ENCODE data around the gene SLC35F6. TPM values are rescaled to one million over a fixed set of nuclear protein-coding genes. Genes with fewer than 3 reads are reported as not detected.

SLC35F6 gene
- total and polyA plus RNA-seq, 9 of the 15 experiments (the other 6 are each of a cell fraction or from before 2014, with no cell fraction given): 11.9 to 47.3 (median 22.5) TPM

DNA sequence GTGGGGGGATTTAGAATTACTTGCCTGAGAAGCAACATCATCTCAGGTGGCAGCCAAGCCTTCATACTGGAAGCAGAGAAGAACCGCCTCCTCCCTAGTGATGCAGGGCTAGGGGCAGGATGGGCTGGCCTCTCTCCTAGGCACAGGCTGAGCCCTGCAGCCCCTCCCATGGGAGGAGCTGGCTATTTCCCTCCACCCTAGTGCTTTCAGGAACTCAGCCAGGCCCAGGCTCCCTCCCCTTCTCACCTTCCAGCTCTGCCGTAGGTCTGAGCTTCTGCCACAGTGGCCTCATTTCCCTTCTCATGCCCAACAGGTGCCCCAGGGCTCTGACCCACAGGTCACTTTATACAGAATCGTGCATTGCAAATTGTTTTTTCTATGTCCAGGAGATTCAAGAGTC is 52.8 kb downstream of the SLC35F6 start:
- FAIRE-seq: peak; percentile 32
- in situ Hi-C loops (cut with MboI): no loop called here
- Histone ChIP-seq H3K4me2 (ENCODE audit: insufficient read depth, low read length) (no peak overlapping the region), H4K20me1 (replicated peaks; ENCODE audit: control insufficient read depth, insufficient read depth, low read length) (no peaks in the 10 kb centered on the region), H3K4me1 (replicated peaks in 1 of 2; ENCODE audit: control insufficient read depth in 2 of 2, insufficient read depth in 2 of 2, low read length in 2 of 2) (peaks cover 4 to 5% of the 10 kb centered on the region in 2 experiments; a peak in 3 of 5 replicates), H3K9me3 (replicated peaks; ENCODE audit: control insufficient read depth, insufficient read depth, low read depth, low read length) (no peaks in the 10 kb centered on the region), H3K27me3 (ENCODE audit: control insufficient read depth in 2 of 2, insufficient read depth in 2 of 2, low read length in 2 of 2) (peaks cover 29 to 61% of the 10 kb centered on the region in 2 experiments), H3K79me2 (ENCODE audit: control insufficient read depth, insufficient read depth, low read length) (no peaks in the 10 kb centered on the region), H3K9ac (ENCODE audit: insufficient read depth in 1 of 2, low read depth in 2 of 2, low read length in 2 of 2) (no peak overlapping the region), H3K4me3 (no peak overlapping the region), H3K9me1 (ENCODE audit: control insufficient read depth, insufficient read depth, low read length) (no peaks in the 10 kb centered on the region), H2AFZ (ENCODE audit: low read depth, low read length) (no peak overlapping the region), H3K27ac (ENCODE audit: extremely low read depth, low read depth, low read length) (no peak overlapping the region), H3K36me3 (ENCODE audit: control insufficient read depth, insufficient read depth, low read length) (no peaks in the 10 kb centered on the region)
- WGBS (ENCODE audit: insufficient coverage, low coverage, missing lambda C conversion rate): 3% methylated on average over 3 of the region's 3 CpGs
- BruUV-seq (replicated peaks): no TSS peak
- ChIA-PET CTCF (ENCODE audit: low intra/inter-chr PET ratio) (interaction anchor here (0.6 kb wide), 1 partner anchor 143 kb away, joined by 3 read pairs; no protein-coding TSS in a partner anchor), POLR2A (interaction anchor here (0.9 to 1.0 kb wide), 3 partner anchors 11 to 31 kb away, joined by 3 read pairs; partner anchors contain the start of gene CENPA)
- intact Hi-C loops (cut with micrococcal nuclease): no loop called here
- ATAC-seq: peak; percentile 88
- no peak for TF ChIP-seq RBM17 (IDR thresholded peaks at IDR 0.05; ENCODE audit: borderline replicate concordance, low read depth, low read length)
- no peak for TF ChIP-seq TCFL5 (CRISPR knock-in tag; conservative IDR thresholded peaks at IDR 0.05)
- no peak for TF ChIP-seq EGR1 (conservative IDR thresholded peaks at IDR 0.05)
- TF ChIP-seq CHD1 (IDR thresholded peaks at IDR 0.05; ENCODE audit: low read length): no peak
- no peak for TF ChIP-seq ZNF217 (CRISPR knock-in tag; IDR thresholded peaks at IDR 0.05)
- TF ChIP-seq ZFPM2 (CRISPR knock-in tag; IDR thresholded peaks at IDR 0.05): no peak
- no peak for TF ChIP-seq NUFIP1 (IDR thresholded peaks at IDR 0.05; ENCODE audit: partially characterized antibody)
- no peak for TF ChIP-seq SPI1 (IDR thresholded peaks at IDR 0.05; ENCODE audit: borderline replicate concordance, low read depth, low read length)
- TF ChIP-seq ZNF699 (CRISPR knock-in tag; IDR thresholded peaks at IDR 0.05; ENCODE audit: insufficient replicate concordance): no peak
- TF ChIP-seq ESRRB (CRISPR knock-in tag; IDR thresholded peaks at IDR 0.05; ENCODE audit: borderline replicate concordance): no peak
- TF ChIP-seq RUNX1 (IDR thresholded peaks at IDR 0.05; ENCODE audit: low read depth): no peak
- TF ChIP-seq RBBP5 (IDR thresholded peaks at IDR 0.05; ENCODE audit: borderline replicate concordance, insufficient read depth, low read length, poor library complexity, severe bottlenecking): no peak
- no peak for TF ChIP-seq ZNF696 (CRISPR knock-in tag; conservative IDR thresholded peaks at IDR 0.05)
- peak; percentile 23 to 49 (median 38) for DNase-seq (ENCODE audit: extremely low read depth in 1 of 4, low spot score in 3 of 4)

All from K562 (cell line).